H1 (cell line): ENCODE results near the gene RBM45. TPM values are rescaled to one million over a fixed set of nuclear protein-coding genes. Genes with fewer than 3 reads are reported as not detected.

Experiments used
- CTCF ChIA-PET: fragments of 300-600 bp; sonication (Branson Sonifier 250); formaldehyde crosslinking; loops from one replicate; lab custom pipeline; 2021; ENCODE audit not compliant: partially characterized antibody; lab: Charles Lee
- POLR2A ChIA-PET: fragments of 300-600 bp; sonication (Branson Sonifier 250); formaldehyde crosslinking; loops from one replicate; lab custom pipeline; 2021; ENCODE audit warnings: inconsistent platforms; ENCODE audit not compliant: partially characterized antibody; lab: Charles Lee
- DNase-seq, 2 experiments: peaks; one replicate each; pipeline versions ENCODE4 v3.0.0 to v3.0.0-alpha.2; 2010 to 2022; ENCODE audit warnings: low spot score in 2 of 2, low read depth in 1 of 2, mixed read lengths in 1 of 2
- FAIRE-seq: peaks from 2 replicates; lab custom pipeline; 2011; peaks lifted over from hg19 to GRCh38; lab: Jason Lieb, UNC
- H2AFZ ChIP-seq: 2 replicates; pipeline ENCODE4 v1.8.1; 2012; ENCODE audit warnings: low read length, inconsistent platforms
- H2AK5ac ChIP-seq: 2 replicates; pipeline ENCODE4 v1.6.1; 2013; ENCODE audit warnings: low read depth, low read length
- H2BK120ac ChIP-seq: replicated peaks from 2 replicates; pipeline ENCODE3; 2013; ENCODE audit warnings: low read depth, low read length, inconsistent platforms
- H2BK12ac ChIP-seq: 2 replicates; pipeline ENCODE4 v1.6.1; 2013; ENCODE audit warnings: low read depth, low read length
- H2BK15ac ChIP-seq: 2 replicates; pipeline ENCODE4 v1.6.1; 2013; ENCODE audit warnings: low read length
- H2BK20ac ChIP-seq: 2 replicates; pipeline ENCODE4 v1.6.1; 2013; ENCODE audit warnings: low read length
- H2BK5ac ChIP-seq: 2 replicates; pipeline ENCODE4 v1.6.1; 2013; ENCODE audit warnings: low read depth, low read length
- H3K14ac ChIP-seq: 2 replicates; pipeline ENCODE4 v1.6.1; 2013; ENCODE audit warnings: inconsistent platforms; ENCODE audit not compliant: insufficient read length
- H3K18ac ChIP-seq: 2 replicates; pipeline ENCODE4 v1.6.1; 2013; ENCODE audit warnings: low read length; ENCODE audit errors: extremely low read depth
- H3K23ac ChIP-seq: 2 replicates; pipeline ENCODE4 v1.6.1; 2013; ENCODE audit warnings: inconsistent platforms; ENCODE audit not compliant: insufficient read length
- H3K23me2 ChIP-seq: 2 replicates; pipeline ENCODE4 v1.6.1; 2013; ENCODE audit warnings: low read depth, low read length
- H3K27ac ChIP-seq: 2 replicates; pipeline ENCODE4 v1.6.1; 2011; ENCODE audit warnings: low read depth, low read length, inconsistent platforms
- H3K27me3 ChIP-seq, 4 experiments: replicated peaks in 1 of 4; 1 replicate in 1 of 4; 2 replicates in 3 of 4; pipeline versions ENCODE4 v1.6.1 to v1.8.1; 2011 to 2013; ENCODE audit warnings: low read length in 3 of 4, mild to moderate bottlenecking in 3 of 4, inconsistent platforms in 2 of 4, mixed read lengths in 2 of 4, moderate library complexity in 1 of 4; ENCODE audit not compliant: control insufficient read depth in 3 of 4, insufficient read depth in 3 of 4; ENCODE audit errors: extremely low read depth in 1 of 4
- H3K36me3 ChIP-seq, 4 experiments: 2 replicates each; pipeline versions ENCODE4 v1.6.1 to v1.8.1; 2011 to 2013; ENCODE audit warnings: mild to moderate bottlenecking in 4 of 4, low read length in 3 of 4, moderate library complexity in 2 of 4, control low read depth in 1 of 4, inconsistent platforms in 1 of 4; ENCODE audit not compliant: insufficient read depth in 4 of 4, control insufficient read depth in 2 of 4
- H3K4ac ChIP-seq: replicated peaks from 2 replicates; pipeline ENCODE3; 2013; ENCODE audit warnings: low read length, low read depth, mixed read lengths, inconsistent platforms; ENCODE audit not compliant: insufficient read length
- H3K4me1 ChIP-seq, 4 experiments: replicated peaks in 1 of 4; 1 replicate in 1 of 4; 2 replicates in 3 of 4; pipeline versions ENCODE4 v1.6.1 to v1.8.1; 2011 to 2013; ENCODE audit warnings: low read length in 3 of 4, inconsistent platforms in 2 of 4, mixed read lengths in 1 of 4; ENCODE audit not compliant: insufficient read depth in 4 of 4, control insufficient read depth in 3 of 4
- H3K4me2 ChIP-seq, 2 experiments: 2 replicates each; pipeline versions ENCODE4 v1.6.1 to v1.8.1; 2011 to 2013; ENCODE audit warnings: low read depth in 2 of 2, low read length in 2 of 2, control low read depth in 1 of 2, inconsistent platforms in 1 of 2, mild to moderate bottlenecking in 1 of 2; ENCODE audit not compliant: insufficient read depth in 1 of 2
- H3K4me3 ChIP-seq, 4 experiments: fragments of 200-600, 300-600 bp in 1 of 4; sonication (generic), shearing (Covaris generic), sonication (Bioruptor Twin) in 1 of 4; 2 replicates each; pipeline versions ENCODE4 v1.5.1 to v1.8.1; 2011 to 2016; ENCODE audit warnings: low read length in 4 of 4, low read depth in 3 of 4, control low read depth in 2 of 4, inconsistent platforms in 2 of 4, mild to moderate bottlenecking in 2 of 4, mixed read lengths in 1 of 4, moderate library complexity in 1 of 4; ENCODE audit not compliant: insufficient read depth in 2 of 4; ENCODE audit errors: extremely low read depth in 1 of 4
- H3K56ac ChIP-seq: replicated peaks from 2 replicates; pipeline ENCODE3; 2013; ENCODE audit warnings: low read depth, mild to moderate bottlenecking, mixed read lengths, low read length, inconsistent platforms; ENCODE audit not compliant: insufficient read length
- H3K79me1 ChIP-seq: 2 replicates; pipeline ENCODE4 v1.6.1; 2013; ENCODE audit warnings: low read depth, low read length, control low read depth
- H3K79me2 ChIP-seq, 2 experiments: 2 replicates each; pipeline versions ENCODE4 v1.6.1 to v1.8.1; 2012 to 2013; ENCODE audit warnings: low read length in 2 of 2, mild to moderate bottlenecking in 2 of 2, inconsistent platforms in 1 of 2; ENCODE audit not compliant: insufficient read depth in 2 of 2, control insufficient read depth in 1 of 2
- H3K9ac ChIP-seq, 4 experiments: replicated peaks in 1 of 4; 1 replicate in 1 of 4; 2 replicates in 3 of 4; pipeline versions ENCODE4 v1.6.1 to v1.8.1; 2011 to 2013; ENCODE audit warnings: low read depth in 3 of 4, low read length in 3 of 4, control low read depth in 2 of 4, mild to moderate bottlenecking in 2 of 4, moderate library complexity in 2 of 4, inconsistent platforms in 1 of 4; ENCODE audit errors: extremely low read depth in 1 of 4
- H3K9me3 ChIP-seq, 2 experiments: 2 replicates each; pipeline versions ENCODE4 v1.6.1 to v1.8.1; 2012 to 2013; ENCODE audit warnings: mild to moderate bottlenecking in 2 of 2, moderate library complexity in 2 of 2, control low read depth in 1 of 2, inconsistent platforms in 1 of 2, low read depth in 1 of 2, low read length in 1 of 2, mixed read lengths in 1 of 2; ENCODE audit not compliant: insufficient read depth in 2 of 2
- H4K20me1 ChIP-seq, 2 experiments: replicated peaks in 1 of 2; 2 replicates each; pipeline versions ENCODE3 to v1.8.1; 2011 to 2013; ENCODE audit warnings: inconsistent platforms in 2 of 2, low read length in 2 of 2, mild to moderate bottlenecking in 1 of 2; ENCODE audit not compliant: insufficient read depth in 2 of 2, control insufficient read depth in 1 of 2
- H4K5ac ChIP-seq: 2 replicates; pipeline ENCODE4 v1.6.1; 2013; ENCODE audit warnings: low read length, low read depth, mixed read lengths, inconsistent platforms; ENCODE audit not compliant: insufficient read length
- H4K8ac ChIP-seq: 2 replicates; pipeline ENCODE4 v1.8.0; 2013; ENCODE audit warnings: mild to moderate bottlenecking, moderate library complexity, low read length, inconsistent platforms; ENCODE audit not compliant: insufficient read depth; ENCODE audit errors: extremely low read depth
- H4K91ac ChIP-seq: replicated peaks from 2 replicates; pipeline ENCODE3; 2013; ENCODE audit warnings: low read length, mixed read lengths, inconsistent platforms; ENCODE audit not compliant: insufficient read length
- CTCF ChIP-seq, 3 experiments: IDR thresholded peaks; 1 replicate in 2 of 3; 2 replicates in 1 of 3; pipeline versions ENCODE4 v1.5.1 to v1.6.1; 2011; ENCODE audit warnings: low read length in 3 of 3, mild to moderate bottlenecking in 3 of 3, inconsistent platforms in 2 of 3, low read depth in 1 of 3, moderate library complexity in 1 of 3; ENCODE audit not compliant: insufficient read depth in 1 of 3; ENCODE audit errors: control extremely low read depth in 1 of 3
- GTF2F1 ChIP-seq: IDR thresholded peaks from 2 replicates; pipeline ENCODE4 v1.6.1; 2012; ENCODE audit warnings: low read depth, low read length, improper control_type of control experiment, borderline replicate concordance
- HDAC2 ChIP-seq, 2 experiments: fragments of 300-600 bp in 1 of 2; sonication (generic) in 1 of 2; IDR thresholded peaks; 2 replicates each; pipeline ENCODE4 v1.6.1; 2011 to 2012; ENCODE audit warnings: low read depth in 2 of 2, low read length in 2 of 2, mild to moderate bottlenecking in 2 of 2, moderate library complexity in 2 of 2, borderline replicate concordance in 1 of 2, inconsistent platforms in 1 of 2
- JUND ChIP-seq: IDR thresholded peaks from 2 replicates; pipeline ENCODE4 v1.6.1; 2011; ENCODE audit warnings: mild to moderate bottlenecking, improper control_type of control experiment, low read length
- PHF8 ChIP-seq: fragments of 200-600 bp; sonication (generic); conservative IDR thresholded peaks from 2 replicates; pipeline ENCODE4 v1.7.1; 2012; ENCODE audit warnings: low read depth, mild to moderate bottlenecking, inconsistent platforms, low read length, moderate library complexity
- SP1 ChIP-seq: IDR thresholded peaks from 2 replicates; pipeline ENCODE4 v1.6.1; 2011; ENCODE audit warnings: low read depth, low read length
- SP4 ChIP-seq: IDR thresholded peaks from 2 replicates; pipeline ENCODE4 v1.6.1; 2012; ENCODE audit warnings: low read length, inconsistent platforms
- ZNF274 ChIP-seq: IDR thresholded peaks from 2 replicates; pipeline ENCODE4 v1.7.0; 2012; ENCODE audit warnings: low read length, borderline replicate concordance; ENCODE audit errors: extremely low read depth
- WGBS, 2 experiments: shearing (Covaris generic) in 1 of 2; methylation state at CpG; one replicate each; pipeline versions ENCODE4 v1.1.6 to v1.1.7; 2013 to 2015; ENCODE audit warnings: low lambda C conversion rate in 2 of 2, mixed read lengths in 2 of 2, inconsistent platforms in 1 of 2, low coverage in 1 of 2, missing lambda C conversion rate in 1 of 2; ENCODE audit not compliant: insufficient replicate concordance in 2 of 2, insufficient coverage in 1 of 2, insufficient read length in 1 of 2; ENCODE audit errors: extremely low coverage in 1 of 2, missing lambda C conversion rate in 1 of 2; 5-methylcytosine and 5-hydroxymethylcytosine counted together
- polyA plus RNA-seq, 7 experiments: library from polyadenylated mRNA; depleted of rRNA in 3 of 7; stranded (reverse) in 5 of 7; unstranded in 2 of 7; fragments of >200 nt in 5 of 7; fragments of 200-250 nt in 2 of 7; gene quantifications; 1 replicate in 5 of 7; 2 replicates in 1 of 7; 4 replicates in 1 of 7; pipeline versions ENCODE4 v1.2.1 to v1.2.3, GENCODE V29; 2011 to 2013; ENCODE audit warnings: missing spikeins in 2 of 7, mixed read lengths in 2 of 7
- total RNA-seq: library from RNA; stranded (reverse); fragmentation: NEBNext Ultra II Directional; extraction: Animal tissue kit (Norgen Biotek cat#: 25700); gene quantifications from 2 replicates; pipeline ENCODE4 v1.2.1, GENCODE V29; 2021

RBM45 gene
- total and polyA plus RNA-seq, 2 of the 8 experiments (the other 6 are each of a cell fraction or from before 2014, with no cell fraction given) = 4.7 to 10.4 TPM

GRCh38 chr2:178075006-178075326 lies 37.3 kb upstream of the RBM45 start:
- Histone ChIP-seq H3K23ac (no peak overlapping the region), H2BK15ac (no peak overlapping the region), H3K4me2 (no peak overlapping the region), H4K20me1 (no peaks in the 10 kb centered on the region), H3K9me3 (peaks cover 2 to 4% of the 10 kb centered on the region in 2 experiments; a peak in 1 of 4 replicates), H4K8ac (no peak overlapping the region), H4K91ac (no peak overlapping the region), H2AFZ (no peak overlapping the region), H3K56ac (no peak overlapping the region), H3K27me3 (peaks cover 0 to 13% (median 11%) of the 10 kb centered on the region in 4 experiments; a peak in 4 of 7 replicates), H4K5ac (no peak overlapping the region), H3K14ac (no peak overlapping the region), H3K79me1 (no peaks in the 10 kb centered on the region), H3K36me3 (no peaks in the 10 kb centered on the region), H3K27ac (no peak overlapping the region), H2BK12ac (no peak overlapping the region), H3K18ac (no peak overlapping the region), H3K4me1 (peaks cover 0 to 7% (median 1%) of the 10 kb centered on the region in 4 experiments; a peak in 2 of 7 replicates), H3K4ac (no peak overlapping the region), H3K23me2 (peaks cover 9% of the 10 kb centered on the region), H3K4me3 (no peak overlapping the region), H3K9ac (no peak overlapping the region), H2AK5ac (no peak overlapping the region), H2BK5ac (no peak overlapping the region), H2BK120ac (no peak overlapping the region), H2BK20ac (no peak overlapping the region), H3K79me2 (no peaks in the 10 kb centered on the region)
- DNase-seq (no peak), FAIRE-seq (no peak)
- CTCF ChIA-PET = interaction anchor here (1.4 kb wide), 1 partner anchor 338 kb away, joined by 3 read pairs; no protein-coding TSS in a partner anchor
- WGBS, 2 experiments = 88% methylated on average over 1 of the region's 1 CpG; no CpG with 5 or more reads in 1 of the 2 experiments
- no peak for TF ChIP-seq SP4
- no peak for TF ChIP-seq GTF2F1
- no peak for TF ChIP-seq ZNF274
- no peak for TF ChIP-seq SP1
- TF ChIP-seq HDAC2 (IDR thresholded peaks at IDR 0.05; ENCODE audit: borderline replicate concordance in 1 of 2, low read depth in 2 of 2, low read length in 2 of 2) = no peak
- TF ChIP-seq JUND = no peak
- no peak for TF ChIP-seq PHF8
- no peak for TF ChIP-seq CTCF (IDR thresholded peaks at IDR 0.05; ENCODE audit: control extremely low read depth in 1 of 3, insufficient read depth in 1 of 3, low read depth in 1 of 3, low read length in 3 of 3)
- POLR2A ChIA-PET = no interaction called here
